Measurements from ENCODE around the gene HK3.

Gene HK3

GRCh38 chr5:176927562-176927961, 28.4 kb upstream of the HK3 start:
- Histone ChIP-seq H3K9me3 (ENCODE audit: control insufficient read depth in 1 of 2, low read length in 2 of 2) (no peaks in the 10 kb centered on the region), H3K36me3 (ENCODE audit: control insufficient read depth in 1 of 2, insufficient read depth in 2 of 2, low read length in 2 of 2) (peaks cover 4 to 29% of the 10 kb centered on the region in 2 donors)

GRCh38 chr5:176922817-176923216, 23.7 kb upstream of the HK3 start:
- H3K27ac ChIP-seq (ENCODE audit: low read length) = no peak overlapping the region
- H3K27me3 ChIP-seq (ENCODE audit: low read depth, low read length) = no peaks in the 10 kb centered on the region
- no peaks in the 10 kb centered on the region for H3K4me1 ChIP-seq (ENCODE audit: control insufficient read depth in 1 of 2, insufficient read depth in 2 of 2, low read length in 2 of 2)
- H3K4me3 ChIP-seq (ENCODE audit: low read depth in 1 of 2, low read length in 2 of 2) = no peak overlapping the region
- no peaks in the 10 kb centered on the region for H3K9me3 ChIP-seq (ENCODE audit: control insufficient read depth in 1 of 2, low read length in 2 of 2)
- peaks cover 5 to 7% of the 10 kb centered on the region in 2 donors for H3K36me3 ChIP-seq (ENCODE audit: control insufficient read depth in 1 of 2, insufficient read depth in 2 of 2, low read length in 2 of 2)

More at GRCh38 chr5:176927562-176927961, 28.4 kb upstream of the HK3 start:
- no peak overlapping the region for H3K4me3 ChIP-seq (ENCODE audit: low read depth in 1 of 2, low read length in 2 of 2)
- H3K27me3 ChIP-seq (ENCODE audit: low read depth, low read length) = no peaks in the 10 kb centered on the region
- no peak overlapping the region for H3K27ac ChIP-seq (ENCODE audit: low read length)
- no peaks in the 10 kb centered on the region for H3K4me1 ChIP-seq (ENCODE audit: control insufficient read depth in 1 of 2, insufficient read depth in 2 of 2, low read length in 2 of 2)

GRCh38 chr5:176921714-176922113, 22.6 kb upstream of the HK3 start:
- Histone ChIP-seq H3K36me3 (ENCODE audit: control insufficient read depth in 1 of 2, insufficient read depth in 2 of 2, low read length in 2 of 2) (peaks cover 5 to 9% of the 10 kb centered on the region in 2 donors), H3K4me3 (ENCODE audit: low read depth in 1 of 2, low read length in 2 of 2) (no peak overlapping the region), H3K4me1 (ENCODE audit: control insufficient read depth in 1 of 2, insufficient read depth in 2 of 2, low read length in 2 of 2) (no peaks in the 10 kb centered on the region), H3K27me3 (ENCODE audit: low read depth, low read length) (no peaks in the 10 kb centered on the region), H3K9me3 (ENCODE audit: control insufficient read depth in 1 of 2, low read length in 2 of 2) (no peaks in the 10 kb centered on the region), H3K27ac (ENCODE audit: low read length) (no peak overlapping the region)

- Histone ChIP-seq H3K27ac (ENCODE audit: low read length) (no peak overlapping the region), H3K36me3 (ENCODE audit: control insufficient read depth in 1 of 2, insufficient read depth in 2 of 2, low read length in 2 of 2) (peaks cover 12 to 13% of the 10 kb centered on the region in 2 donors), H3K4me3 (ENCODE audit: low read depth in 1 of 2, low read length in 2 of 2) (no peak overlapping the region), H3K9me3 (ENCODE audit: control insufficient read depth in 1 of 2, low read length in 2 of 2) (no peaks in the 10 kb centered on the region), H3K27me3 (ENCODE audit: low read depth, low read length) (no peaks in the 10 kb centered on the region), H3K4me1 (ENCODE audit: control insufficient read depth in 1 of 2, insufficient read depth in 2 of 2, low read length in 2 of 2) (no peaks in the 10 kb centered on the region)
Observed at GRCh38 chr5:176918613-176919012, 19.5 kb upstream of the HK3 start.

GRCh38 chr5:176916337-176916736, 17.2 kb upstream of the HK3 start:
- H3K27ac ChIP-seq (ENCODE audit: low read length) = no peak overlapping the region
- no peaks in the 10 kb centered on the region for H3K9me3 ChIP-seq (ENCODE audit: control insufficient read depth in 1 of 2, low read length in 2 of 2)
- peaks cover 8 to 12% of the 10 kb centered on the region in 2 donors for H3K36me3 ChIP-seq (ENCODE audit: control insufficient read depth in 1 of 2, insufficient read depth in 2 of 2, low read length in 2 of 2)

GRCh38 chr5:176915906-176916305, 16.8 kb upstream of the HK3 start:
- H3K27me3 ChIP-seq (ENCODE audit: low read depth, low read length) = no peaks in the 10 kb centered on the region
- no peaks in the 10 kb centered on the region for H3K4me1 ChIP-seq (ENCODE audit: control insufficient read depth in 1 of 2, insufficient read depth in 2 of 2, low read length in 2 of 2)
- H3K9me3 ChIP-seq (ENCODE audit: control insufficient read depth in 1 of 2, low read length in 2 of 2) = no peaks in the 10 kb centered on the region
- H3K36me3 ChIP-seq (ENCODE audit: control insufficient read depth in 1 of 2, insufficient read depth in 2 of 2, low read length in 2 of 2) = peaks cover 8 to 12% of the 10 kb centered on the region in 2 donors
- no peak overlapping the region for H3K27ac ChIP-seq (ENCODE audit: low read length)
- no peak overlapping the region for H3K4me3 ChIP-seq (ENCODE audit: low read depth in 1 of 2, low read length in 2 of 2)

More at GRCh38 chr5:176916337-176916736, 17.2 kb upstream of the HK3 start:
- H3K27me3 ChIP-seq (ENCODE audit: low read depth, low read length) = no peaks in the 10 kb centered on the region
- H3K4me3 ChIP-seq (ENCODE audit: low read depth in 1 of 2, low read length in 2 of 2) = no peak overlapping the region
- no peaks in the 10 kb centered on the region for H3K4me1 ChIP-seq (ENCODE audit: control insufficient read depth in 1 of 2, insufficient read depth in 2 of 2, low read length in 2 of 2)

- Histone ChIP-seq H3K4me3 (ENCODE audit: low read depth in 1 of 2, low read length in 2 of 2) (no peak overlapping the region), H3K36me3 (ENCODE audit: control insufficient read depth in 1 of 2, insufficient read depth in 2 of 2, low read length in 2 of 2) (peaks cover 17 to 21% of the 10 kb centered on the region in 2 donors), H3K27ac (ENCODE audit: low read length) (no peak overlapping the region), H3K27me3 (ENCODE audit: low read depth, low read length) (no peaks in the 10 kb centered on the region), H3K4me1 (ENCODE audit: control insufficient read depth in 1 of 2, insufficient read depth in 2 of 2, low read length in 2 of 2) (no peaks in the 10 kb centered on the region), H3K9me3 (ENCODE audit: control insufficient read depth in 1 of 2, low read length in 2 of 2) (no peaks in the 10 kb centered on the region)
Observed at GRCh38 chr5:176912115-176912514, 13.0 kb upstream of the HK3 start.

- Histone ChIP-seq H3K9me3 (ENCODE audit: control insufficient read depth in 1 of 2, low read length in 2 of 2) (no peaks in the 10 kb centered on the region), H3K27me3 (ENCODE audit: low read depth, low read length) (no peaks in the 10 kb centered on the region), H3K27ac (ENCODE audit: low read length) (no peak overlapping the region), H3K4me3 (ENCODE audit: low read depth in 1 of 2, low read length in 2 of 2) (no peak overlapping the region), H3K36me3 (ENCODE audit: control insufficient read depth in 1 of 2, insufficient read depth in 2 of 2, low read length in 2 of 2) (peaks cover 46% of the 10 kb centered on the region in 2 donors), H3K4me1 (ENCODE audit: control insufficient read depth in 1 of 2, insufficient read depth in 2 of 2, low read length in 2 of 2) (no peaks in the 10 kb centered on the region)
Observed at GRCh38 chr5:176908675-176909368, 9.7 kb upstream of the HK3 start.

GRCh38 chr5:176906796-176907195, 7.7 kb upstream of the HK3 start:
- Histone ChIP-seq H3K4me1 (ENCODE audit: control insufficient read depth in 1 of 2, insufficient read depth in 2 of 2, low read length in 2 of 2) (no peaks in the 10 kb centered on the region), H3K9me3 (ENCODE audit: control insufficient read depth in 1 of 2, low read length in 2 of 2) (no peaks in the 10 kb centered on the region), H3K36me3 (ENCODE audit: control insufficient read depth in 1 of 2, insufficient read depth in 2 of 2, low read length in 2 of 2) (peaks cover 56 to 59% of the 10 kb centered on the region in 2 donors), H3K27ac (ENCODE audit: low read length) (no peak overlapping the region), H3K27me3 (ENCODE audit: low read depth, low read length) (no peaks in the 10 kb centered on the region), H3K4me3 (ENCODE audit: low read depth in 1 of 2, low read length in 2 of 2) (no peak overlapping the region)

GRCh38 chr5:176906126-176906525, 7.0 kb upstream of the HK3 start:
- Histone ChIP-seq H3K4me3 (ENCODE audit: low read depth in 1 of 2, low read length in 2 of 2) (no peak overlapping the region), H3K9me3 (ENCODE audit: control insufficient read depth in 1 of 2, low read length in 2 of 2) (no peaks in the 10 kb centered on the region), H3K27me3 (ENCODE audit: low read depth, low read length) (no peaks in the 10 kb centered on the region), H3K36me3 (ENCODE audit: control insufficient read depth in 1 of 2, insufficient read depth in 2 of 2, low read length in 2 of 2) (peaks cover 56 to 59% of the 10 kb centered on the region in 2 donors), H3K4me1 (ENCODE audit: control insufficient read depth in 1 of 2, insufficient read depth in 2 of 2, low read length in 2 of 2) (no peaks in the 10 kb centered on the region), H3K27ac (ENCODE audit: low read length) (no peak overlapping the region)

GRCh38 chr5:176904276-176904675, 5.1 kb upstream of the HK3 start:
- Histone ChIP-seq H3K36me3 (ENCODE audit: control insufficient read depth in 1 of 2, insufficient read depth in 2 of 2, low read length in 2 of 2) (peaks cover 56 to 59% of the 10 kb centered on the region in 2 donors), H3K9me3 (ENCODE audit: control insufficient read depth in 1 of 2, low read length in 2 of 2) (no peaks in the 10 kb centered on the region), H3K27me3 (ENCODE audit: low read depth, low read length) (no peaks in the 10 kb centered on the region), H3K27ac (ENCODE audit: low read length) (no peak overlapping the region), H3K4me1 (ENCODE audit: control insufficient read depth in 1 of 2, insufficient read depth in 2 of 2, low read length in 2 of 2) (peaks cover 0 to 7% of the 10 kb centered on the region in 2 donors), H3K4me3 (ENCODE audit: low read depth in 1 of 2, low read length in 2 of 2) (no peak overlapping the region)

Measured in muscle layer of duodenum (tissue), 2 donors.